ENCODE results near the gene CRACDL.

The CRACDL gene

GRCh38 chr2:98823196-98824170 lies 112.5 kb downstream of the CRACDL start:
- H3K4me3 ChIP-seq (ENCODE audit: low read length): no peak overlapping the region
- peak; percentile 28 for DNase-seq (ENCODE audit: low read depth)
- TF ChIP-seq, protein P1, sequence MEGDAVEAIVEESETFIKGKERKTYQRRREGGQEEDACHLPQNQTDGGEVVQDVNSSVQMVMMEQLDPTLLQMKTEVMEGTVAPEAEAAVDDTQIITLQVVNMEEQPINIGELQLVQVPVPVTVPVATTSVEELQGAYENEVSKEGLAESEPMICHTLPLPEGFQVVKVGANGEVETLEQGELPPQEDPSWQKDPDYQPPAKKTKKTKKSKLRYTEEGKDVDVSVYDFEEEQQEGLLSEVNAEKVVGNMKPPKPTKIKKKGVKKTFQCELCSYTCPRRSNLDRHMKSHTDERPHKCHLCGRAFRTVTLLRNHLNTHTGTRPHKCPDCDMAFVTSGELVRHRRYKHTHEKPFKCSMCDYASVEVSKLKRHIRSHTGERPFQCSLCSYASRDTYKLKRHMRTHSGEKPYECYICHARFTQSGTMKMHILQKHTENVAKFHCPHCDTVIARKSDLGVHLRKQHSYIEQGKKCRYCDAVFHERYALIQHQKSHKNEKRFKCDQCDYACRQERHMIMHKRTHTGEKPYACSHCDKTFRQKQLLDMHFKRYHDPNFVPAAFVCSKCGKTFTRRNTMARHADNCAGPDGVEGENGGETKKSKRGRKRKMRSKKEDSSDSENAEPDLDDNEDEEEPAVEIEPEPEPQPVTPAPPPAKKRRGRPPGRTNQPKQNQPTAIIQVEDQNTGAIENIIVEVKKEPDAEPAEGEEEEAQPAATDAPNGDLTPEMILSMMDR (IDR thresholded peaks at IDR 0.05; ENCODE audit: insufficient read depth, low read depth, low read length, missing control alignments): no peak

DNA sequence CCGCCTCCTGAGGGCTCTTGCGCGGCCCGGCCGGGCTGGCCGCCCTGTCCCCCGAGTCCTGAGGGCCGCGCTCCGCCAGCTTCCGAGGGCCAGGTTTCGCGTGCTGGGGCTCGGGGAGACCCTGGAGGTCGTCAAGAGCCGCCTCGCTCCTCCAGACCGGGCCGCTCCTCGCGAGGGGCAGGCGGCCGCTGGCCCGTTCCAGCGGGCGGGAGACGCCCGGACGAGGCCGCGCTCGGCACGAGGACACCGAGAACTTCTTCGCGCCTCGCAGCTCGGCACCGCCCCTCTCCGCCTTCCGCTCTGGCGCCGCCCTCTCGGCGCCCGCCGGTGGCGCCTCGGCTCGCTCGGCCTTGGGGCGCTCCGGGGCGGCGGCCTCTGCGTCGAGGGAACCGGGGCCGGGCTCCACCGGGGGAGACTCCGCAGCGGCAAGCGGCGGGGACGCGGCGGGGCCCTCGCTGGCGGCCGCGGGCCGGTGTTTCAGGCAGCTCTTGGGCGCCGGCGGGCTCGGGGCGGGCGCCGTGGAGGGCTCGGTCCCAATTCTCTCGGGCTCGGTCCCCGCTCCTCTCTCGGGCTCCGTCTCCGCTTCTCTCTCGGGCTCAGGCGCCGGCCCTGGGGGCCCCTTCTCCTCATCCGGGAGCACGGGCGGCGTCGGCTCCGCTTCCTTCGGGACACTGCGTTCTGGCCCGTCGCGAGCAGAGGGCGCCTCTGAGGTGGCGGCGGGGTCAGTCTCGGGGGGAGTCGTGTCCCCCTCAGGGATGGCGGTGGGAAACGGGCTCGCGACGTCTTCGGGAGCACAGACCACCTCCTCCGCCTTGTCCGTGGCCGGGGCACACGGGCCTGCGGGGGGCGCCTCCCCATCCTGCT lies 113.5 kb downstream of the CRACDL start:
- DNase-seq (ENCODE audit: low read depth): peak; percentile 26
- TF ChIP-seq, protein P1 (IDR thresholded peaks at IDR 0.05; ENCODE audit: insufficient read depth, low read depth, low read length, missing control alignments): peak; percentile 33
- H3K4me3 ChIP-seq (ENCODE audit: low read length): peak overlapping the region; percentile 13

DNA sequence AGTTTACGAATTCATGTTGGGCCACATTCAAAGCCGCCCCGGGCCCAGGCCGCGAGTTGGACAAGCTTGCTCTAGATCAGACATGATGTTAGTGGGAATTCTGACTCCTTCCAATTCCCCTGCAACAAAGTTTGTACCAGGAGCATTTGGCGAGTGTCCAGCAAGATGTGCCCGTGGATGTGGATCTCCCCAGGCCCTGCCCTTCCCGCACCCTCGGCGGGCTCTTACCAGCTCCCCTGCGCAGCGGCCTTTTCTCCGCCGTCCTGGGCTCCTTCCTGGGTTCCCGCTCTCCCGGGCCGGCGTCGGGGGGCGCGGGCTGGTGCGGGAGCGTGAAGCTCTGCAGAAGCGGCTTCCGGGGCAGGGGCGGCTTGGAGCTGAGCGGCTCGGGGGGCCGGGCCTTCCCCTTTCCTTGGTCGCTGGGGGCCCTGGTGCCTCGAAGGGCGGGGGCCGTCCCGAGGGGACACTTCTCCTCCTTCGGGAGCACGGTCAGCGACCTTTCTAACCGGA lies 114.3 kb downstream of the CRACDL start:
- no peak for DNase-seq (ENCODE audit: low read depth)
- H3K4me3 ChIP-seq (ENCODE audit: low read length): no peak overlapping the region
- TF ChIP-seq, protein P1 (IDR thresholded peaks at IDR 0.05; ENCODE audit: insufficient read depth, low read depth, low read length, missing control alignments): no peak

GRCh38 chr2:98819231-98819766 lies 116.7 kb downstream of the CRACDL start:
- TF ChIP-seq, protein P1 (IDR thresholded peaks at IDR 0.05; ENCODE audit: insufficient read depth, low read depth, low read length, missing control alignments): no peak

DNA sequence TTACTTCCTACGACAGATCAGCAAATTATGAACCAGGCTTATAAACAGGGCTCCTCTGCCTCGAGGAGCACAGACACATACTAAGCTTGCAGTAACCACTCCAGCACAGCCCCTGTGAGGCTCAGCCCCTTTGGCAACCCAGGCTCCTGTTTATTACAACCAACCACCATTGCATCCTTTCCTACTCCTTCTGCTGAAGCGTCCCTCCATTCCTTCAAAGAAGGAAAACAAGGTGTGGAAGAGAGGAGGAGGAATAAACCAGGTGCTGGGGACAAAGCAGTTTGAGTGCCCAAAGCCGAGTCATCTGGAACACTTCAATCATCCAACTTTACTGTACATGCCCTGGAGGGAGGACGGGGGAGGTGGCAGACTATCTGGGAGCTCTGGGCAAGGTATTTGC lies 117.9 kb downstream of the CRACDL start:
- TF ChIP-seq, protein P1 (IDR thresholded peaks at IDR 0.05; ENCODE audit: insufficient read depth, low read depth, low read length, missing control alignments): no peak
- H3K4me3 ChIP-seq (ENCODE audit: low read length): no peak overlapping the region
- no peak for DNase-seq (ENCODE audit: low read depth)

More at GRCh38 chr2:98819231-98819766, 116.7 kb downstream of the CRACDL start:
- no peak overlapping the region for H3K4me3 ChIP-seq (ENCODE audit: low read length)
- DNase-seq (ENCODE audit: low read depth): no peak

DNA sequence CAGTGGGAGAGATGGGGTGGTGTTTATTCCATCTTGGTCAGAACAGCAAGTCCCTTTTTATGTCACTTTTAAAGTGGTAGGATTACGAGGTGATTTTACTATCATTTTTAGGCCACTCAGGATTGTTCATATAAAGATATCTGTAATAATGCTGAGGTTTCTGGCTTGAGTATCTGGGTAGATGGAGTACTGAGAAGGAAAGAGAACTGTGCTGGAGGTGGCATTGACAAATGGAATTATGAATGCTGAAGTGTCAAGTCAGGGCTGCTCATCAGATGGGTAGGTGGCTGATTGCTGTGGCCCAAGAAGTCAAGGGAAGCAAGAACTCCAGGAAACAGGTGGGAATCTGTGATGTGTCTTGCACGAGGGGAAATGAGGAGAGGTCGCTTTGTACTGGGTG lies 119.7 kb downstream of the CRACDL start:
- no peak overlapping the region for H3K4me3 ChIP-seq (ENCODE audit: low read length)
- TF ChIP-seq, protein P1 (IDR thresholded peaks at IDR 0.05; ENCODE audit: insufficient read depth, low read depth, low read length, missing control alignments): no peak

More for the DNA sequence above, 119.7 kb downstream of the CRACDL start:
- no peak for DNase-seq (ENCODE audit: low read depth)
